GM12865 (cell line): ENCODE measurements around the gene FMN1.
"Not testable (repeated sequence)": the region's sequence is repeated elsewhere in the genome, so short reads cannot be mapped to it uniquely, and the experiment has no call there.

Experiments
- DNase-seq: peaks from one replicate; pipeline ENCODE4 v3.0.0; 2010; ENCODE audit warnings: low read depth
- H3K4me3 ChIP-seq: 2 replicates; pipeline ENCODE4 v1.5.1; 2011; ENCODE audit warnings: mild to moderate bottlenecking, low read depth, low read length, control low read depth
- TF ChIP-seq, protein P1 (sequence below): IDR thresholded peaks from 2 replicates; pipeline ENCODE4 v1.5.1; 2011; ENCODE audit warnings: low read length, control low read depth, low read depth, inconsistent platforms; ENCODE audit not compliant: insufficient read depth; ENCODE audit errors: missing control alignments

Gene FMN1

DNA sequence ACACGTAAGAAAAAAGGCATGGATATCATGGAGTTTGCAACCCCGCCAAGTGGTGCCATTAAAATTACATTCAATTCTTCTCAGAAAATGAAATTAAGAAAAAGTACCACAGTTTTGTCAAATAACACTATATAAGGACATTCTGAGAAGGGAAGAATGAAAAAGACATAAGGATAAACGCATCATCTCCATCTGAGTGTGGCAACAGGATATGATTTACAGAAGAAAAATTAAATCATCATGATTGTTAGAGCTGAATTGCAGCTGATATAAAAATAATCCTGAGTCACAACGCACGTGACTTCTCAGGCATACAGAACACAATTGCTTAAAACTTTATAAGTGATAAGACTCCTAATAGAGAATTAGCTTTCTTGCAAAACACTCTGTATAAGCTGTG, 342.9 kb downstream of the FMN1 start:
- DNase-seq, result no peak
- H3K4me3 ChIP-seq, result no peak overlapping the region
- TF ChIP-seq, protein P1, sequence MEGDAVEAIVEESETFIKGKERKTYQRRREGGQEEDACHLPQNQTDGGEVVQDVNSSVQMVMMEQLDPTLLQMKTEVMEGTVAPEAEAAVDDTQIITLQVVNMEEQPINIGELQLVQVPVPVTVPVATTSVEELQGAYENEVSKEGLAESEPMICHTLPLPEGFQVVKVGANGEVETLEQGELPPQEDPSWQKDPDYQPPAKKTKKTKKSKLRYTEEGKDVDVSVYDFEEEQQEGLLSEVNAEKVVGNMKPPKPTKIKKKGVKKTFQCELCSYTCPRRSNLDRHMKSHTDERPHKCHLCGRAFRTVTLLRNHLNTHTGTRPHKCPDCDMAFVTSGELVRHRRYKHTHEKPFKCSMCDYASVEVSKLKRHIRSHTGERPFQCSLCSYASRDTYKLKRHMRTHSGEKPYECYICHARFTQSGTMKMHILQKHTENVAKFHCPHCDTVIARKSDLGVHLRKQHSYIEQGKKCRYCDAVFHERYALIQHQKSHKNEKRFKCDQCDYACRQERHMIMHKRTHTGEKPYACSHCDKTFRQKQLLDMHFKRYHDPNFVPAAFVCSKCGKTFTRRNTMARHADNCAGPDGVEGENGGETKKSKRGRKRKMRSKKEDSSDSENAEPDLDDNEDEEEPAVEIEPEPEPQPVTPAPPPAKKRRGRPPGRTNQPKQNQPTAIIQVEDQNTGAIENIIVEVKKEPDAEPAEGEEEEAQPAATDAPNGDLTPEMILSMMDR, result no peak

DNA sequence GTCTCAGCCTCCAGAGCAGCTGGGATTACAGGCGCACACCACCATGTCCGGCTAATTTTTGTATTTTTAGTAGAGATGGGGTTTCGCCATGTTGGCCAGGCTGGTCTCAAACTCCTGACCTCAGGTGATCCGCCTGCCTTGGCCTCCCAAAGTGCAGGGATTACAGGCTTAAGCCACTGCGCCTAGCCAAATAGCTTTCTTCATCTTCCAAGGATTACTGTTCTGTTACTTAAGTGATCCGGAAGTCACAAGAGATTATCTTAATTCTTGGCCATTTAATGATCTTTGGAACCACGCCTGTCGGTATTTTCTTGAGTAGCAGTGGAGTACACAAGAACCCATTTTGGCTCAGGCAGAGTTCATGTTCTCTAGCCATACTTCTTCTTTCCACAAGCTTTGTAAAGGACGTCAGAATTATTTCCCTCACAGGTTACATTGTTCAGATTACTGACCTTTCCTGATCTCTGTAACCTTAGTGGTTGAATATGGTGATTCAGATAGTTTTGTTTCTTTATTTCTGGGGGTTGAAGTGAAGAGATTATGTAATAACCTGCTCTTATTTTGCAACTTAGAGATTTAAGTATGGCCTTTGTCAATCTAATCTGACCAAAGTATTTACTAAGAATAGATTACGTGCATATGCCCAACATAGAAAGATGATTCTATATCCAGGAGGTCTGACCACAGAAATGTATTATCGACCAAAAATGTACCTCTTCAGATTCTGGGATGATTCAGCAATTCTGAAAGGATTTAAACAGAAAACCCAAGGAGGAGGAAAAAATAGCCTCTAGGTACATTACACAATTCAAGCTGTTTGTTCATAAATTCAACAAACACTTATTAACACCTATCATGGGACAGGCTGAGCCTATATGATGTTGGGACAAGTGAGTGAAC, 344.5 kb downstream of the FMN1 start:
- no peak overlapping the region for H3K4me3 ChIP-seq
- DNase-seq, result no peak
- TF ChIP-seq, protein P1, result no peak

DNA sequence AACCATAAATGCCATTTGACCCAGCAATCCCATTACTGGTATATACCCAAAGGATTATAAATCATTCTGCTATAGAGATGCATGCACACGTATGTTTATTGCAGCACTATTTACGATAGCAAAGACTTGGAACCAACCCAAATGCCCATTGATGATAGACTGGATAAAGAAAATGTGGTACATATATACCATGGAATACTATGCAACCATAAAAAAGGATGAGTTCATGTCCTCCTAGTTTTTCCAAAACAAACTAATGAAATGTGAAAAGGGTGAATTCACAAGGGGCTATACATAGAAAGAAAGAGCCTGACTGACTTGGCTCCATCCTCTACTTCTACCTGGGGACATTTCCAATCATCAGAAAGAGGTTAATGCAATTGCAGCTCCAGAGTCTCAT, 347.8 kb downstream of the FMN1 start:
- not testable (repeated sequence) for DNase-seq

DNA sequence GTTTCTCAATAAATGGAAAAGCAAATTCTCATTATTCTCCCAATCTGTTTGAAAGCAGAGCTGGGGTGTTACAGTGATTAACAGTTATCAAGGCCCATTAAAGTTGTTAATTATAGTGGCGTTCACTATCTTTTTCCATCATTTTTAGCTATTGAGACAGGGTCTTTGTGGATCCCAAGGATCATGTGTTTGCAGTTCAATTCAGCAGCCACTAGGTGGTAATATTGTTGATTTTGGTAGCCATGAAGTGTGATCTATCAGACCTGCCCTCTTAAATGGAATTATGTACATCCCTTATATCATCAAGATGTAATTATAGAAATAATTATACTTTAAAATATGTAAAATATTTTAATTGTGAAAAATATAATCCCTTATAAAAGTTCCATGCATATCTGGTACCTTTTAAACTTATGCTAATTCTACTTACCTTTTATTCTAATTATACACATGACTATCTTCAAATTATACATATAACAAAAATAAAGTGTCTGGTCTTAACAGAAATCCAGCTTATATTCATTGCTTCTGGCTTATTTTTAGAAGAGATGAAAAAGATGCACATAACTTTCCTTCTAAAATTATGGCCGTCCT, 350.3 kb downstream of the FMN1 start:
- peak; percentile 45 for DNase-seq
- TF ChIP-seq, protein P1, result peak; percentile 56

More for the DNA sequence above, 347.8 kb downstream of the FMN1 start:
- not testable (repeated sequence) for H3K4me3 ChIP-seq

DNA sequence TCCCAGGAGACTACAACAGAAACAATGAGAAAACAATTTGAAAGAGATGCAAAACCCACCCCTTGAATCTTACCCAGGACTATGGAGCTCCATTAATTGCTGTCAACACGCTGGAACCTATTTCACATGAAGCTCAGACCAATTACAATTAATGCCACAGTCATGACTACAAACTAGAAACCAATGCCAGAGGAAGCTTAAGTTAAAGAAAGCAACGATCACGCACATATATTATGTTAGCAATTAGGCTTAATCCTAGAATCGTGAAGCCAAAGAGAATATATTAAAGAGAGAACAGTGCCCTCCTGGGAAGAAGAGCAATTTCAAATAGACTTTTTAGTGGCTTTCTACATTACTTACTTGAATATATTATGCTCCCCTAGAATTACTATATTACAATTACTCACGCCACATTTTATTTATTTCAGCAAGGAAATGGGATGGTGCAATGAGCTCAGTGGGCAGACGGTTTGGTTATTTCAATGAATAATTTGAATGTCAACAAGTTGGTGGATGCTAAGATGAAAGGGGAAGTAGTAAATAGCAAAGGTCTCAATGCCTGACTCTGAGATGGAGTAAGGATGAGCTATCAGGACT, 351.2 kb downstream of the FMN1 start:
- no peak overlapping the region for H3K4me3 ChIP-seq
- DNase-seq, result no peak
- TF ChIP-seq, protein P1, result no peak

More for the DNA sequence above, 350.3 kb downstream of the FMN1 start:
- H3K4me3 ChIP-seq, result no peak overlapping the region

DNA sequence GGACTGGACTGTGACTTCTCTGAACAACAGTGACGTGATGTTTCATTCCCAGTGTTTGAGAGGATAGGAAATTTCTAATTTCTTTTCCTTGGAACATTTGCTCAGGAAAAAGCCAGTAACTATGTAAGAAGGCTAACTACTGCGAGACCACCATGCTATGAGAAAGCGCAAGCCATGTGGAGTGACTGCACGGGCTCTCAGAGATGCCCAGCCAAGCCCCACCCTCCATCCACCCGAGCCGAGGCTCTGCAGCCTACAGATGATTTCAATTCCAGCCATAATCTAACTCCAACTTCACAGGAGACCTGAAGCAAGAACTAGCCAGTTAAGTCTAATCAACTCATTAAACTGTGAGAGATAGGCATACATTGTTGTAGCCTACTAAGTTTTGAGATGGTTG, 352.4 kb downstream of the FMN1 start:
- H3K4me3 ChIP-seq, result no peak overlapping the region
- no peak for DNase-seq
- TF ChIP-seq, protein P1, result no peak

DNA sequence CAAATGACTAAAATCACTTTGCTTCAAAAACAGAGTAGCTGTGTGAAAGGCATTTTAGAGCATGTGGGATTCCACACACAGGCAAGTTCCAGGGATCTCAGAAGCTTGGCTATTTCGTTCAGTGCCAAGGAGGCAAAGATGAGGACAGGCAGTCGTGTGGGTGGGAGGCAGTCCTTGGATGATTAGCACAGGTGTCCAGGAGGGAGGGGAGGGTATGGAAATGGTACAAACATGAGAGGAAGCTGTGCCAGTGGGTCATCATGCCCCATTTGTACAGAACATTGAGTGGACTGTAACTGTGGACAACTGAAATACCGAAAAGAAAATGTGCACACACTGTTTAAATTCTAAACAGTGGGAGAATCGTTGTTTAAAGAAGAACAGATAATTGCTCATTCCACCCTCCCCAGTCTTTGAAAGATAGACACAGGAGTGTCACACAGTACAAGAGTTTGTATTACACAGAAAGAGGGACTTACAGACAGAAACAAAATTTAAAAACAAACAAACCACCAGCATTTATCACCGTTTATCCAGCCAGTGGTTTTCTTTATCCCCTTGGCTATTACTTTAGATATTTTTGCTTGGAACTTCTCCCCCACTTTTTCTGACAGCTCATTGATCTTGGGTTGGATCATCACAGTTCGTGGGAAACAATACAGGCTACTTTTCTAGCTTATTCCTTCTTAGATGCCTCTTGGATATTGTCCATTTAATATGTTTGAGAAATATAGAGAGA, 353.8 kb downstream of the FMN1 start:
- TF ChIP-seq, protein P1, result no peak
- no peak overlapping the region for H3K4me3 ChIP-seq
- no peak for DNase-seq
